Kidney capillary endothelial cell (primary cell): ENCODE measurements around the gene SEC14L6.
"Not testable (repeated sequence)": the region's sequence is repeated elsewhere in the genome, so short reads cannot be mapped to it uniquely, and the experiment has no call there.

Experiments
- DNase-seq: peaks from one replicate; pipeline ENCODE4 v3.0.0-alpha.2; 2018; ENCODE audit warnings: low spot score

Gene SEC14L6

GRCh38 chr22:30566125-30566524, 19.6 kb upstream of the SEC14L6 start:
- no peak for DNase-seq

- no peak for DNase-seq
These were observed 18.8 kb upstream of the SEC14L6 start for GRCh38 chr22:30565341-30565740.

GRCh38 chr22:30564761-30565119, 18.2 kb upstream of the SEC14L6 start:
- DNase-seq = no peak

- DNase-seq = no peak
These were observed 17.7 kb upstream of the SEC14L6 start for GRCh38 chr22:30564045-30564760.

- no peak for DNase-seq
These were observed 15.8 kb upstream of the SEC14L6 start for GRCh38 chr22:30562366-30562765.

- DNase-seq = no peak
These were observed 15.1 kb upstream of the SEC14L6 start for GRCh38 chr22:30561402-30562189.

GRCh38 chr22:30560643-30561202, 14.2 kb upstream of the SEC14L6 start:
- DNase-seq = not testable (repeated sequence)

GRCh38 chr22:30559889-30560288, 13.3 kb upstream of the SEC14L6 start:
- no peak for DNase-seq

- no peak for DNase-seq
These were observed 10.7 kb upstream of the SEC14L6 start for GRCh38 chr22:30557243-30557642.

GRCh38 chr22:30556388-30556787, 9.8 kb upstream of the SEC14L6 start:
- no peak for DNase-seq

- no peak for DNase-seq
These were observed 9.0 kb upstream of the SEC14L6 start for GRCh38 chr22:30555282-30556210.

GRCh38 chr22:30553971-30554370, 7.4 kb upstream of the SEC14L6 start:
- no peak for DNase-seq

GRCh38 chr22:30552719-30553118, 6.2 kb upstream of the SEC14L6 start:
- no peak for DNase-seq

- DNase-seq = not testable (repeated sequence)
These were observed 5.3 kb upstream of the SEC14L6 start for GRCh38 chr22:30551813-30552212.

GRCh38 chr22:30547188-30547587, 647 bp upstream of the SEC14L6 start:
- DNase-seq = no peak

- DNase-seq = no peak
These were observed 3.7 kb downstream of the SEC14L6 start for GRCh38 chr22:30542811-30543188.

GRCh38 chr22:30541961-30542810, 4.4 kb downstream of the SEC14L6 start:
- DNase-seq = no peak

- DNase-seq = not testable (repeated sequence)
These were observed 5.0 kb downstream of the SEC14L6 start for GRCh38 chr22:30541511-30541910.

- DNase-seq = no peak
These were observed 7.2 kb downstream of the SEC14L6 start for GRCh38 chr22:30539368-30539767.

- no peak for DNase-seq
These were observed 8.3 kb downstream of the SEC14L6 start for GRCh38 chr22:30538280-30538679.

GRCh38 chr22:30537083-30537731, 9.3 kb downstream of the SEC14L6 start:
- DNase-seq = no peak
